ENCODE data around the gene HIPK3.

GRCh38 chr11:33403344-33403743 is 146.2 kb downstream of the HIPK3 start:
- TF ChIP-seq POLR2A (IDR thresholded peaks at IDR 0.05), result no peak
- no peak for TF ChIP-seq CTCF (IDR thresholded peaks at IDR 0.05)

All from vagina (tissue), 2 donors.